ENCODE measurements around the gene PTPRF. TPM values are rescaled to one million over a fixed set of nuclear protein-coding genes. Genes with fewer than 3 reads are reported as not detected.

PTPRF gene
- total RNA-seq, 2 experiments from 2014 or later: 2.1 to 2.4 TPM

GRCh38 chr1:43554444-43554992 lies 23.8 kb downstream of the PTPRF start:
- Mint-ChIP-seq H3K27me3 (peaks cover 9% of the 10 kb centered on the region), H3K27ac (no peak overlapping the region), H3K36me3 (ENCODE audit: low read depth) (no peaks in the 10 kb centered on the region), H3K4me3 (no peak overlapping the region), H3K9me3 (no peaks in the 10 kb centered on the region), H3K4me1 (peaks cover 6% of the 10 kb centered on the region)
- ChIA-PET CTCF (interaction anchor here (0.6 to 1.2 kb wide), 9 partner anchors 12 to 1784 kb away, joined by 3 to 4 read pairs (median 3); no protein-coding TSS in a partner anchor), POLR2A (interaction anchor here (0.8 kb wide), 1 partner anchor 152 kb away, joined by 4 read pairs; the partner anchor contains the start of gene ST3GAL3)
- DNase-seq: peak; percentile 23

DNA sequence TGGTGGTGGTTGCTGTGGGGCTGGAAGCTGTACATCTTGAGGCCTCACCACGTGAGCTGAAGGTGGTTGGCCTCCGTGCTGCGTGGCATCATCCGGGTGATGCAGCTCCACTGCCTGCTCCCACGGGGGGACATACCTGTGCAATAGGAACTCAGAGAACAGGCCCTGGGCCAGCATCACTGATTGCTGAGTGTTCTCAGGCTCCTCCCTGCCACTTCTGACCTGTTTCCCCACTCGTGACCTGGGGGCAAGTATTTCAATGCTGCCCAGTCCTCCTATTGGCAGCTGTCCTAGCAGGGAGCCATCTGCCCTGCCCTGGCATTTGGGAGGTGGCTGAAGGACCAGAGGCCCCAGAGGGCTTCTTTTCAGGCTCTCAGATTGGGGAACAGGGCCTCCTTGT lies 26.1 kb downstream of the PTPRF start:
- H3K4me1 Mint-ChIP-seq: peaks cover 4% of the 10 kb centered on the region
- no peak for DNase-seq
- no peaks in the 10 kb centered on the region for H3K9me3 Mint-ChIP-seq
- H3K27me3 Mint-ChIP-seq: no peaks in the 10 kb centered on the region
- no peak overlapping the region for H3K4me3 Mint-ChIP-seq
- no peaks in the 10 kb centered on the region for H3K36me3 Mint-ChIP-seq (ENCODE audit: low read depth)
- ChIA-PET POLR2A (no interaction called here), CTCF (no interaction called here)
- no peak overlapping the region for H3K27ac Mint-ChIP-seq

GRCh38 chr1:43557744-43558245 lies 27.1 kb downstream of the PTPRF start:
- Mint-ChIP-seq H3K27me3 (no peaks in the 10 kb centered on the region), H3K27ac (no peak overlapping the region), H3K36me3 (ENCODE audit: low read depth) (no peaks in the 10 kb centered on the region), H3K9me3 (no peaks in the 10 kb centered on the region), H3K4me3 (no peak overlapping the region), H3K4me1 (peaks cover 4% of the 10 kb centered on the region)
- POLR2A ChIA-PET: no interaction called here
- no peak for DNase-seq
- CTCF ChIA-PET: no interaction called here

DNA sequence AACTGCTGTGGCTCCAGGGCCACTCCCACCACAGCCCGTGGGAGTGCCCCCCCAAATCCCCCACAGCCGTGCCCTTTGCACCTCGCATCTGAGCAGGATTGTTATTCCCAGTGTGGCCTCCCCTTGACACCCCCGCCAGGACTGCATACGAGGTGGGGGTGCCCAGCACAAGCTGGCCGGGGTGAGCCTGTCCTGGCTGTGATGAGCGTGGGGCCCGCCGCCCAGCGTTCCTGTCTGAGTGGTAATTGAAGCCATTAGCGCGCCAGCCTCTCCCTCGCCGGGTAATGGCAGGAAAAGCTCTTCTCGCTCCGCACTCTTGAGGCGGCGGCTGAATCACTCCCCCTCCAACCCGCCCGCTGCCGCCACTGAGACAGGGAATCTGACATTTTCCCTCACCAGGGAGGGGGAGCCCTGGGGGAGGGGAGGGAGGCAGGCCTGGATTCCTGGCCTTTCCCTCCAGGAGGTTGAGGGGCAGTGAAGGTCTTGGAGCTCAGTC lies 27.7 kb downstream of the PTPRF start:
- Mint-ChIP-seq H3K27ac (no peak overlapping the region), H3K9me3 (no peaks in the 10 kb centered on the region), H3K4me1 (peaks cover 4% of the 10 kb centered on the region), H3K27me3 (no peaks in the 10 kb centered on the region), H3K36me3 (ENCODE audit: low read depth) (no peaks in the 10 kb centered on the region), H3K4me3 (no peak overlapping the region)
- POLR2A ChIA-PET: no interaction called here
- CTCF ChIA-PET: no interaction called here
- no peak for DNase-seq

DNA sequence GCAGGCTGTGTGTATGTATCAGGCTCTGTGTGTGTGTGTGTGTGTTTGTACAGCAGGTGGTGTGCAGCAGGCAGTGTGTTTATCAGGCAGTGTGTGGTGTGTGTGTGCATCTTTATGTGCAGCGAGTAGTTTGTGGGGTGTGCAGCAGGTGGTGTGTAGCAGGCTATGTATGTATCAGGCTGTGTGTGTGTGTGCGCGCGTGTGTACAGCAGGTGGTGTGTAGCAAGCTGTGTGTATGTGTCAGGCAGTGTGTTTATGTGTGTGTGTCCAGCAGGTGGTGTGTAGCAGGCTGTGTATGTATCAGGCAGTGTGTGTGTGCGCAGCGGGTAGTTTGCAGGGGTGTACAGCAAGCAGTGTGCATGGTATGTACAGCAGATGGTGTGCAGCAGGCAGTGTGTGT lies 29.0 kb downstream of the PTPRF start:
- Mint-ChIP-seq H3K27me3 (no peaks in the 10 kb centered on the region), H3K27ac (no peak overlapping the region), H3K4me3 (no peak overlapping the region), H3K4me1 (no peaks in the 10 kb centered on the region), H3K9me3 (no peaks in the 10 kb centered on the region), H3K36me3 (ENCODE audit: low read depth) (no peaks in the 10 kb centered on the region)
- POLR2A ChIA-PET: no interaction called here
- CTCF ChIA-PET: no interaction called here
- no peak for DNase-seq

- Mint-ChIP-seq H3K36me3 (ENCODE audit: low read depth) (no peaks in the 10 kb centered on the region), H3K4me3 (no peak overlapping the region), H3K27me3 (no peaks in the 10 kb centered on the region), H3K27ac (no peak overlapping the region), H3K4me1 (peaks cover 3% of the 10 kb centered on the region), H3K9me3 (no peaks in the 10 kb centered on the region)
- CTCF ChIA-PET: no interaction called here
- POLR2A ChIA-PET: no interaction called here
- no peak for DNase-seq
These were observed 29.6 kb downstream of the PTPRF start for GRCh38 chr1:43560286-43560685.

GRCh38 chr1:43563876-43564539 lies 33.3 kb downstream of the PTPRF start:
- Mint-ChIP-seq H3K27ac (no peak overlapping the region), H3K4me3 (no peak overlapping the region), H3K9me3 (no peaks in the 10 kb centered on the region), H3K27me3 (peaks cover 8% of the 10 kb centered on the region), H3K36me3 (ENCODE audit: low read depth) (no peaks in the 10 kb centered on the region), H3K4me1 (peaks cover 6% of the 10 kb centered on the region)
- ChIA-PET POLR2A (no interaction called here), CTCF (no interaction called here)
- DNase-seq: no peak

DNA sequence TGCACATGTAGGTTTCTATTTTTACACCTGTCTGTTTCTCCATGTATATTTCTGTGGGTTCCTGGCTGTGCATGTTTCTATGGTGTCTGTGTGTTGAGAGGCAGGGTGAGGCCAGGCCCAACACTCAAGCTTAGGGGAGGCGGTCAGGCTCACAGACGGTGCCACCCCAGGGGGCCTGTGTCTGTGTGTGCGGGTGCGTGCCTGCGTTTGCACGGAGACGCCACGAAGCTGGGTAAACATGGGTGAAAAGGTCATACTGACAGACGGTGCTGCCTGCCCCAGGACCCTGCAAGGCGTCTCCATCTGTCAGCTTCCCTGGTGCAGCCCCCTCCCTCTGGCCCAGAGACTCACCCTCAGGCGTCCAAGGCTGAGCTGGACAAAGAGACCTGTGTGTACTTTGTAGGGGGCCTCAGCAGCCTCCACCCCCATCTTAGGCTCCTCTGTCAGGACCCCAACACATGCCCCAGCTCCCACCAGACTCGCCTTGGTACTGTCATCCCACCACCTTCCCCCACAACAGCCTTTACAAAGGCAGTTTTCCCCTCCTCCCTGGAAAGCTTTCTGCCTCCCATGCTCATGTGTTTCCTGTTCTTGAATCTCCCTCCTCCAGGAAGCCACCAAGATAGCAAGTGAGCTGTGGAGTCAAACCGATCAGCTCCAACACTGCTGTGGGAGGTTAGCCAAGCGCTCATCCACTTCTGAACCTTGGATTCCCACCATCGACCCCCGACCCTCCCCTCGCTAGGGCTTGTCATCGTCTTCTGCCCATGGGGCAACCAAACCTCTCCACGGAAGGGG lies 34.1 kb downstream of the PTPRF start:
- POLR2A ChIA-PET: no interaction called here
- H3K27ac Mint-ChIP-seq: no peak overlapping the region
- peak overlapping the region; percentile 35 for H3K4me3 Mint-ChIP-seq
- peaks cover 8% of the 10 kb centered on the region for H3K27me3 Mint-ChIP-seq
- DNase-seq: no peak
- no peaks in the 10 kb centered on the region for H3K36me3 Mint-ChIP-seq (ENCODE audit: low read depth)
- peaks cover 6% of the 10 kb centered on the region for H3K4me1 Mint-ChIP-seq
- CTCF ChIA-PET: no interaction called here
- H3K9me3 Mint-ChIP-seq: no peaks in the 10 kb centered on the region

DNA sequence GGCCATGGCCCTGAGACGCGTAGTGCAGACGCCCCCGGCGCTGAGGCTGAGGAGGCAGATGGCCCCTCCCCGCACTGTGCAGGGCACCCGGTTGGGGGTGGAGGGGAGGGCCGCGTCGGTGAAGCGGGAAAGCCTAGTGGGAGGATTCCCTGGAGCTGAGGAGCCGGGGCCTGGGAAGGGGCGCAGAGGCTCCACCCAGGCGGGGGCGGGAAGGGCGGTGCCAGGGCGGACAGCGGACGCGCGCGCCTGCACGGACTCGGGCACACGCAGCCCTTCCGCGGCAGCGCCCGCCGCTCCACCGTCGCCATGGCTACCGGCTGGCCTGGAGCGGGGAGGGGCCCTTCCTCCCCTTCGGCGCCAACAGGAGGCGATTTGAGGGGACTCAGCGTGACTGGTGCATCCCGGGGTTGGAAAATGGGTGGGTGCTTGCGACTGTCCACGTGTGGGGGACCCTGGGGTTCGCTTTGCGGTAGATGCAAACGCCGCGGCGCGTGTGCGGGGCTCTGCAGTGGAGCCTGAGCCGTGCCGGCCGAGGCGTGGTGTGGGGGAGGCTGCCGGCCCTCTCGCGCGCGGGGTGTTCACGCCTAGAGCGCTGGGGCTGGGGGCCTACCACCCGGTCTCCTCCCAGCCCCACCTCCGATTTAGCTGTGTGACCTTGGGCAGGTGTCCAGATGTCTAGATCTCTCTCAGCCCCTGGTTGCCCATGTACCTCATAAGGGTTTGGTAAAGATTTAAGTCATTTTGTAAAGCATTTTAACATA lies 35.1 kb downstream of the PTPRF start:
- no peak overlapping the region for H3K27ac Mint-ChIP-seq
- ChIA-PET CTCF (no interaction called here), POLR2A (no interaction called here)

DNA sequence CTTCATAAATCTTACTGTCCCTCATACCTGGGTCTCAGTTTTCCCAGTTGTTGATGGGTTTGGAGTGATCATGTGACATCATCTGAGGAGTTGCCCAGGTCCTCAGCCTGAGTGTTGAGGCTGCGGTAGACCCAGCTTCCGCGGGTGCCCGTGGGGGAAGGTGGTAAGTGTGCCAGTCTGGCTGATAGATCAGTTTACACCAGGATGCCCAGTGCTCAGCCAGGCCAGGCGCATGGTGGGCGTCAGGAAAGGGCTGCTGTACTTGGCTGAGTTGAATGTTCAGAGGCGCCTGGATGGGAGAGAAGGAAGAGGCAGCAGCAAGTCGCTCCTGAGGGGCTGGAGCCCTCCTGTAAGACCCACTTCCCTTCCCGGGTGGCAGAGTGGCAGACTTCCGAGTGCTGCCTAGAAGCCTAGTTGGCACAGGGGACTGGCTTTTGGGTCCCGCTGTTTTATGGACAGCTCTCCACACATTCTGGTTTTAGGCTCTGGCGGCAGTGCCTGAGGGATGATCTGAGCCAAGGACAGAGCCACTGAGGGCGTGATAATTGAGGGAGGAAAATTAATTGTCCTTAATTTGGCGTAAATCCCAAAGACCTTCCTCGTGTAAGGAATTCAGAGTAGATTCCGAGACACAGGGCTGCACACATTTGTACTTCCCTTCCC lies 35.8 kb downstream of the PTPRF start:
- H3K27ac Mint-ChIP-seq: no peak overlapping the region
- POLR2A ChIA-PET: no interaction called here
- peak overlapping the region; percentile 53 for H3K4me3 Mint-ChIP-seq
- H3K36me3 Mint-ChIP-seq (ENCODE audit: low read depth): no peaks in the 10 kb centered on the region
- peaks cover 6% of the 10 kb centered on the region for H3K4me1 Mint-ChIP-seq
- H3K27me3 Mint-ChIP-seq: peaks cover 8% of the 10 kb centered on the region
- no peak for DNase-seq
- CTCF ChIA-PET: no interaction called here
- no peaks in the 10 kb centered on the region for H3K9me3 Mint-ChIP-seq

More for the DNA sequence above, 35.1 kb downstream of the PTPRF start:
- DNase-seq: peak; percentile 66
- peak overlapping the region; percentile 53 for H3K4me3 Mint-ChIP-seq
- peaks cover 6% of the 10 kb centered on the region for H3K4me1 Mint-ChIP-seq
- H3K9me3 Mint-ChIP-seq: no peaks in the 10 kb centered on the region
- H3K27me3 Mint-ChIP-seq: peaks cover 8% of the 10 kb centered on the region
- no peaks in the 10 kb centered on the region for H3K36me3 Mint-ChIP-seq (ENCODE audit: low read depth)

GRCh38 chr1:43569175-43569574 lies 38.5 kb downstream of the PTPRF start:
- no peak for DNase-seq
- H3K9me3 Mint-ChIP-seq: no peaks in the 10 kb centered on the region
- H3K4me3 Mint-ChIP-seq: no peak overlapping the region
- ChIA-PET POLR2A (no interaction called here), CTCF (interaction anchor here (1.2 kb wide), 1 partner anchor 15 kb away, joined by 3 read pairs; no protein-coding TSS in a partner anchor)
- H3K4me1 Mint-ChIP-seq: peaks cover 6% of the 10 kb centered on the region
- H3K27ac Mint-ChIP-seq: no peak overlapping the region
- peaks cover 8% of the 10 kb centered on the region for H3K27me3 Mint-ChIP-seq
- H3K36me3 Mint-ChIP-seq (ENCODE audit: low read depth): no peaks in the 10 kb centered on the region

- H3K27ac Mint-ChIP-seq: no peak overlapping the region
- H3K9me3 Mint-ChIP-seq: no peaks in the 10 kb centered on the region
- no peak for DNase-seq
- no peak overlapping the region for H3K4me3 Mint-ChIP-seq
- peaks cover 3% of the 10 kb centered on the region for H3K4me1 Mint-ChIP-seq
- no peaks in the 10 kb centered on the region for H3K36me3 Mint-ChIP-seq (ENCODE audit: low read depth)
- ChIA-PET POLR2A (no interaction called here), CTCF (no interaction called here)
- H3K27me3 Mint-ChIP-seq: peaks cover 8% of the 10 kb centered on the region
These were observed 39.6 kb downstream of the PTPRF start for GRCh38 chr1:43570277-43570676.

Measured in activated CD4-positive, alpha-beta memory T cell treated with anti-CD3 and anti-CD28 coated beads, Interleukin-2, amount 10 ng/mL, durations not matched to agents 7 days and 5 days (primary cell).